SK-N-MC (cell line): ENCODE results near the gene LGMN.

Experiments used
- DNase-seq: peaks from one replicate; pipeline ENCODE4 v3.0.0-alpha.2; 2011; ENCODE audit warnings: low read depth, low spot score
- H3K27ac ChIP-seq: fragments of 200-600 bp; sonication (generic); 2 replicates; pipeline ENCODE4 v1.5.1; 2016; ENCODE audit warnings: mixed run types
- H3K36me3 ChIP-seq: fragments of 200-600 bp; sonication (generic); 2 replicates; pipeline ENCODE4 v1.6.1; 2017; ENCODE audit warnings: antibody characterized with exemption, low read length, mixed read lengths; ENCODE audit not compliant: insufficient read depth
- H3K4me3 ChIP-seq: fragments of 200-600 bp; sonication (generic); 2 replicates; pipeline ENCODE4 v1.5.1; 2016
- H3K9ac ChIP-seq: fragments of 200-600 bp; sonication (generic); 2 replicates; pipeline ENCODE4 v1.8.0; 2017; ENCODE audit warnings: mixed run types, mixed read lengths; ENCODE audit not compliant: insufficient read length
- H3K9me3 ChIP-seq: fragments of 200-600 bp; sonication (generic); 2 replicates; pipeline ENCODE4 v1.6.1; 2017; ENCODE audit warnings: low read depth, mild to moderate bottlenecking, antibody characterized with exemption, low read length, moderate library complexity, mixed read lengths
- EZH2 ChIP-seq: fragments of 200-600 bp; sonication (generic); IDR thresholded peaks from one replicate; pipeline ENCODE4 v1.6.1; 2017; ENCODE audit warnings: antibody characterized with exemption
- FOXP2 ChIP-seq: optimal IDR thresholded peaks from 2 replicates; pipeline ENCODE3; 2011; ENCODE audit warnings: mild to moderate bottlenecking, moderate library complexity; ENCODE audit not compliant: insufficient read depth; ENCODE audit errors: extremely low read length, control extremely low read depth
- POLR2AphosphoS5 ChIP-seq: IDR thresholded peaks from 2 replicates; pipeline ENCODE4 v1.6.1; 2012; ENCODE audit warnings: mild to moderate bottlenecking, low read depth, low read length, borderline replicate concordance

The LGMN gene

GRCh38 chr14:92748259-92749016, at the start of gene LGMN:
TSS of gene LGMN (minus strand) at chr14:92748627. CDS start at chr14:92732786, 15,841 bp downstream.
- no peaks in the 10 kb centered on the region for H3K9me3 ChIP-seq
- peak within 1 kb of the TSS; percentile 93 for H3K4me3 ChIP-seq
- no peaks in the 10 kb centered on the region for H3K36me3 ChIP-seq
- peak; percentile 98 for TF ChIP-seq POLR2AphosphoS5
- no peak for TF ChIP-seq EZH2
- no peak for TF ChIP-seq FOXP2
- no peak within 1 kb of the TSS for H3K27ac ChIP-seq
- DNase-seq, result peak; percentile 76
- peak within 1 kb of the TSS; percentile 82 for H3K9ac ChIP-seq

DNA sequence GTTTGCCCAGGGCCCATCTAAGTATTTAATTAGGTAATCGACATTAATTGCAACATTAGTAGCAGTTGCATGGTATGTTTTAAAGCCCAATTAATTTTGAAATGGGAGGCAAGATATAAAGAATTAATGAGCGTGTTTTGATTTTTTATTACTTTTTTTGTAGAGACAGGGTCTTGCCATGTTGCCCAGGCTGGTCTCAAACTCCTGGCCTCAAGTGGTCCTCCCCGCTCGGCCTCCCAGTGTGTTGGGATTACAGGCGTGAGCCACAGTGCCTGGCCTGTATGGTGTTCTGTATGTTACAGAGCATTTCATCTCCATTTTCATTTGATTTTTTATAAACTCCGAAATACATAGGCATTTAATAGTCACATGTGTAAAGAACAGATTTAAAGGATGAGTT, 46.5 kb upstream of the LGMN start:
- Histone ChIP-seq H3K9me3 (peaks cover 5% of the 10 kb centered on the region; the same call in 1 of the 2 replicates), H3K9ac (peak overlapping the region; percentile 89), H3K36me3 (peaks cover 24% of the 10 kb centered on the region), H3K27ac (no peak overlapping the region), H3K4me3 (peak overlapping the region; percentile 81)
- TF ChIP-seq POLR2AphosphoS5 (no peak), FOXP2 (no peak), EZH2 (no peak)
- DNase-seq, result no peak

- Histone ChIP-seq H3K4me3 (peak overlapping the region; percentile 81), H3K27ac (peak overlapping the region; percentile 37; the same call in 1 of the 2 replicates), H3K36me3 (peaks cover 20% of the 10 kb centered on the region), H3K9me3 (peaks cover 5% of the 10 kb centered on the region; the same call in 1 of the 2 replicates), H3K9ac (peak overlapping the region; percentile 89)
- no peak for DNase-seq
- no peak for TF ChIP-seq FOXP2
- no peak for TF ChIP-seq EZH2
- no peak for TF ChIP-seq POLR2AphosphoS5
Observed at GRCh38 chr14:92794547-92794941, 46.1 kb upstream of the LGMN start.

DNA sequence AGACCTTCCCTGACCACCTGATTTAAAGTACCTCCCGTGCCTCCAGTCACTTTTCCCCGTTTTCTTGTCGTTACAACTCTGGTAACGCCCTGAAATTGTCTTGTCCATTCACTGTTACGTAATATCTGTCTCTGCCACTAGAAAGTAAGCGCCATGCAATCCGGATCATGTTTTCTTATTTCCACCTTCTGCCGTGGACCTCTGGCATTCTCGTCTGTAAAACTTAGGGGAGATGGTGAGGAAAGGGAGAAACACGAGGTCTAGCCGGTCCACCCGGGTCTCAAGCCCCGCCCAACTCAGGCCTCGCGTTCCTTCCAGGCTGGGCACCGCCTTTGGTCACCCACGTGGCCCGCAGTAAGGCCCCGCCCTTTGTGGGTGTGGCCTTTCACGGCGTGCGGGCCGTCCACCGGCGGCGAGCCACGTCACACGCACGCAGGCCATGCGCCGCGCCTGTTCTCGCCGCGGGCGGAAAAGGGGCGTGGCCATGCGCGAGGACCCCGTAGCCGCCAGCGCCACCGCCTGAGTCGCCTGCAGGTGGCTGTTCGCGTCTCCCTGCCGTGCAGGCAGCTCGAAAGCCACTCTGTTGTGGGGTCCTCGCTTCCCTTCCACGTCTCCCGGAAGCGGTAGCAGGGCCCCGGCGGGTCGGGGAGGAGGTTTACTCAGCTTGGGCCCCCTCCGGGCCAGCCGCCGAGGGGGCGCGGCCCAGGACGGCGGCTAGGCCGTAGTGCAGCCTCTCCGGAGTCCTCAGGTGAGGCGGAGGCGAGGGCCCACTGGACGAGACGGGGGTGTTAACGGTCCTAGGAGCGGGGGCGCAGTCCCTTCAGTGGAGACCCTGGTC, 45.5 kb upstream of the LGMN start, which contains the start of gene GOLGA5:
TSS of gene GOLGA5 (plus strand) at position 597 of the 838 bp plus-strand sequence. CDS start 3,133 bp downstream, outside the sequence.
- H3K9me3 ChIP-seq, result peaks cover 5% of the 10 kb centered on the region; the same call in 1 of the 2 replicates
- peak within 1 kb of the TSS; percentile 89 for H3K9ac ChIP-seq
- TF ChIP-seq FOXP2, result peak; percentile 88
- TF ChIP-seq POLR2AphosphoS5, result peak; percentile 72
- TF ChIP-seq EZH2, result no peak
- H3K27ac ChIP-seq, result peak within 1 kb of the TSS; percentile 64
- peak within 1 kb of the TSS; percentile 81 for H3K4me3 ChIP-seq
- DNase-seq, result peak; percentile 86
- H3K36me3 ChIP-seq, result peaks cover 20% of the 10 kb centered on the region

- Histone ChIP-seq H3K9me3 (peaks cover 5% of the 10 kb centered on the region; the same call in 1 of the 2 replicates), H3K36me3 (peaks cover 13% of the 10 kb centered on the region), H3K27ac (no peak overlapping the region), H3K9ac (no peak overlapping the region), H3K4me3 (no peak overlapping the region)
- DNase-seq, result no peak
- TF ChIP-seq POLR2AphosphoS5 (no peak), FOXP2 (no peak), EZH2 (no peak)
Observed at GRCh38 chr14:92792885-92793284, 44.5 kb upstream of the LGMN start.

- H3K4me3 ChIP-seq, result no peak overlapping the region
- H3K36me3 ChIP-seq, result peaks cover 6% of the 10 kb centered on the region; the same call in 1 of the 2 replicates
- no peak for DNase-seq
- H3K9ac ChIP-seq, result no peak overlapping the region
- no peak overlapping the region for H3K27ac ChIP-seq
- H3K9me3 ChIP-seq, result peaks cover 5% of the 10 kb centered on the region; the same call in 1 of the 2 replicates
- TF ChIP-seq POLR2AphosphoS5 (no peak), FOXP2 (no peak), EZH2 (no peak)
Observed at GRCh38 chr14:92789457-92790089, 41.1 kb upstream of the LGMN start.

DNA sequence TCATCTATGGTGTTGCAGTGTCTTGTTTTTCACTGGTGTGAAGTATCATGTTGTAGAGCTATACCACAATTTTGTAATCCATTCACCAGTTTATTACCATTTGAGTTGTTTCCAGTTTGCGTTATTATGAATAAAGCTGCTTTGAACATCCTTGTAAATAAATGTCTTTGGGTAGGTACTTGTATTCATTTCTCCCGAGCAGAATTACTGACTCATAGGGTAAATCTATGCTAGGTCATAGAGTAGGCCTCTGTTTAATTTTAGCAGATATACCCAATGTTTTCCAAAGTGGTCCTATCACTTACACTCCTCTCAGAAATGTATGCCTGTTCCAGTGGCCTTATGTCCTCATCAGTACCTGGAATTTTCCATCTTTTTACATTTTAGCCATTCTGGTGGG, 39.1 kb upstream of the LGMN start:
- TF ChIP-seq POLR2AphosphoS5, result no peak
- no peak for TF ChIP-seq FOXP2
- TF ChIP-seq EZH2, result no peak
- no peak overlapping the region for H3K9ac ChIP-seq
- no peaks in the 10 kb centered on the region; the same call in 1 of the 2 replicates for H3K9me3 ChIP-seq
- DNase-seq, result no peak
- H3K27ac ChIP-seq, result no peak overlapping the region
- H3K36me3 ChIP-seq, result no peaks in the 10 kb centered on the region
- no peak overlapping the region for H3K4me3 ChIP-seq
